Activated CD8-positive, alpha-beta T cell treated with anti-CD3 and anti-CD28 coated beads for 36 hours (primary cell): ENCODE results near the gene CIDEA. TPM values are rescaled to one million over a fixed set of nuclear protein-coding genes. Genes with fewer than 3 reads are reported as not detected.

Source experiments
- ATAC-seq: fragments of 200-7000 bp; cut with Tn5 transposase; one replicate; pipeline ENCODE4 v1.10.0; 2021; ENCODE audit warnings: mild to moderate bottlenecking, moderate library complexity
- CTCF ChIA-PET: fragments of 350-600 bp; sonication (Branson Sonifier 250); formaldehyde crosslinking; loops from one replicate; lab custom pipeline; 2021; ENCODE audit warnings: antibody characterized with exemption; lab: Charles Lee
- POLR2A ChIA-PET: fragments of 350-600 bp; sonication (Branson Sonifier 250); formaldehyde crosslinking; loops from one replicate; lab custom pipeline; 2021; ENCODE audit warnings: antibody characterized with exemption; lab: Charles Lee
- DNase-seq: peaks from one replicate; pipeline ENCODE4 v3.0.0-alpha.2; 2020
- H3K27ac Mint-ChIP-seq: one replicate; pipeline ENCODE4 v1.8.0; 2021; ENCODE audit warnings: mild to moderate bottlenecking, mixed read lengths
- H3K27me3 Mint-ChIP-seq: one replicate; pipeline ENCODE4 v1.8.0; 2021; ENCODE audit warnings: mixed read lengths
- H3K36me3 Mint-ChIP-seq: one replicate; pipeline ENCODE4 v1.8.0; 2021; ENCODE audit warnings: low read depth, mixed read lengths
- H3K4me1 Mint-ChIP-seq: one replicate; pipeline ENCODE4 v1.8.0; 2021; ENCODE audit warnings: low read depth, mixed read lengths
- H3K4me3 Mint-ChIP-seq: one replicate; pipeline ENCODE4 v1.8.0; 2021; ENCODE audit warnings: mild to moderate bottlenecking, moderate library complexity, mixed read lengths
- H3K9me3 Mint-ChIP-seq: one replicate; pipeline ENCODE4 v1.8.0; 2021; ENCODE audit warnings: mixed read lengths
- CTCF ChIP-seq: fragments of 200-600 bp; IDR thresholded peaks from one replicate; pipeline ENCODE4 v1.8.0; 2022; ENCODE audit warnings: antibody characterized with exemption, mild to moderate bottlenecking
- intact Hi-C: fragments of 100-400 bp; cut with micrococcal nuclease; formaldehyde crosslinking; loops from one replicate; pipeline ENCODE4 v1.10.0; 2022
- total RNA-seq, 2 experiments: library from RNA; stranded (reverse); gene quantifications; one replicate each; pipeline ENCODE4 v1.2.3, GENCODE V29; 2021

Gene CIDEA
- total RNA-seq, 2 experiments from 2014 or later = not detected

- intact Hi-C loops = no loop called here
- H3K9me3 Mint-ChIP-seq = no peaks in the 10 kb centered on the region
- no peak for TF ChIP-seq CTCF
Measured at GRCh38 chr18:12287131-12287681, 33.0 kb downstream of the CIDEA start.

GRCh38 chr18:12287684-12288402 lies 33.7 kb downstream of the CIDEA start:
- peak; percentile 13 for ATAC-seq

More at GRCh38 chr18:12287131-12287681, 33.0 kb downstream of the CIDEA start:
- H3K36me3 Mint-ChIP-seq = no peaks in the 10 kb centered on the region
- ChIA-PET CTCF (interaction anchor here (3.6 kb wide), 1 partner anchor 15 kb away, joined by 16 read pairs; no protein-coding TSS in a partner anchor), POLR2A (no interaction called here)
- H3K4me1 Mint-ChIP-seq = peaks cover 4% of the 10 kb centered on the region
- peaks cover 24% of the 10 kb centered on the region for H3K27me3 Mint-ChIP-seq
- no peak overlapping the region for H3K4me3 Mint-ChIP-seq
- no peak overlapping the region for H3K27ac Mint-ChIP-seq
- ATAC-seq (no peak), DNase-seq (no peak)

GRCh38 chr18:12288403-12288755 lies 34.2 kb downstream of the CIDEA start:
- ATAC-seq = no peak
- intact Hi-C loops = no loop called here
- Mint-ChIP-seq H3K4me1 (peaks cover 4% of the 10 kb centered on the region), H3K27ac (no peak overlapping the region), H3K9me3 (no peaks in the 10 kb centered on the region), H3K36me3 (no peaks in the 10 kb centered on the region), H3K4me3 (no peak overlapping the region), H3K27me3 (peaks cover 19% of the 10 kb centered on the region)
- CTCF ChIA-PET = interaction anchor here (0.8 to 1.2 kb wide), 3 partner anchors 10 to 16 kb away, joined by 3 to 4 read pairs (median 3); no protein-coding TSS in a partner anchor
- no peak for DNase-seq
- TF ChIP-seq CTCF = no peak
- POLR2A ChIA-PET = interaction anchor here (1.1 kb wide), 1 partner anchor 9 kb away, joined by 4 read pairs; no protein-coding TSS in a partner anchor

More at GRCh38 chr18:12287684-12288402, 33.7 kb downstream of the CIDEA start:
- Mint-ChIP-seq H3K36me3 (no peaks in the 10 kb centered on the region), H3K27me3 (peaks cover 23% of the 10 kb centered on the region), H3K4me3 (no peak overlapping the region), H3K9me3 (no peaks in the 10 kb centered on the region), H3K27ac (no peak overlapping the region), H3K4me1 (peaks cover 4% of the 10 kb centered on the region)
- peak; percentile 20 for DNase-seq
- intact Hi-C loops = no loop called here
- TF ChIP-seq CTCF = no peak
- ChIA-PET CTCF (interaction anchor here (0.8 to 3.6 kb wide), 4 partner anchors 11 to 16 kb away, joined by 3 to 16 read pairs (median 4); no protein-coding TSS in a partner anchor), POLR2A (interaction anchor here (1.1 kb wide), 1 partner anchor 9 kb away, joined by 4 read pairs; no protein-coding TSS in a partner anchor)

GRCh38 chr18:12290086-12290485 lies 35.9 kb downstream of the CIDEA start:
- intact Hi-C loops = no loop called here
- Mint-ChIP-seq H3K4me3 (no peak overlapping the region), H3K4me1 (peaks cover 4% of the 10 kb centered on the region), H3K9me3 (no peaks in the 10 kb centered on the region), H3K27me3 (peaks cover 19% of the 10 kb centered on the region), H3K36me3 (no peaks in the 10 kb centered on the region), H3K27ac (no peak overlapping the region)
- TF ChIP-seq CTCF = no peak
- POLR2A ChIA-PET = no interaction called here
- ATAC-seq (no peak), DNase-seq (no peak)
- CTCF ChIA-PET = no interaction called here

- DNase-seq = no peak
- Mint-ChIP-seq H3K27me3 (peaks cover 19% of the 10 kb centered on the region), H3K9me3 (no peaks in the 10 kb centered on the region), H3K36me3 (no peaks in the 10 kb centered on the region), H3K4me3 (no peak overlapping the region), H3K27ac (no peak overlapping the region), H3K4me1 (peaks cover 4% of the 10 kb centered on the region)
- no peak for ATAC-seq
- ChIA-PET POLR2A (no interaction called here), CTCF (interaction anchor here (1.5 kb wide), 1 partner anchor 19 kb away, joined by 6 read pairs; no protein-coding TSS in a partner anchor)
- TF ChIP-seq CTCF = no peak
- intact Hi-C loops = no loop called here
Measured at GRCh38 chr18:12291161-12291560, 37.0 kb downstream of the CIDEA start.
